ENCODE measurements around the gene RPS6KA6. TPM values are rescaled to one million over a fixed set of nuclear protein-coding genes. Genes with fewer than 3 reads are reported as not detected.

Gene RPS6KA6
- total and polyA plus RNA-seq, 8 donors: 0.29 to 22.3 (median 1.1) TPM

GRCh38 chrX:84219551-84219950 is 31.6 kb upstream of the RPS6KA6 start:
- WGBS, 5 donors: 33 to 71% (median 57%) methylated on average over 1 of the region's 1 CpG
- Histone ChIP-seq H3K27me3 (no peaks in the 10 kb centered on the region), H3K36me3 (no peaks in the 10 kb centered on the region), H3K4me3 (no peak overlapping the region), H3K9me3 (no peaks in the 10 kb centered on the region), H3K4me1 (no peaks in the 10 kb centered on the region), H3K27ac (no peak overlapping the region)
- intact Hi-C loops (cut with DNase I; ENCODE audit: low total_unique reads): no loop called here
- TF ChIP-seq POLR2AphosphoS5 (IDR thresholded peaks at IDR 0.05): no peak
- no peak for TF ChIP-seq CTCF (IDR thresholded peaks at IDR 0.05)
- no peak for TF ChIP-seq POLR2A (IDR thresholded peaks at IDR 0.05)
- TF ChIP-seq EP300 (IDR thresholded peaks at IDR 0.05): no peak
- DNase-seq: no peak

- intact Hi-C loops (cut with DNase I; ENCODE audit: low total_unique reads): no loop called here
- no peaks in the 10 kb centered on the region for H3K4me1 ChIP-seq
- H3K27ac ChIP-seq: no peak overlapping the region
- H3K36me3 ChIP-seq: no peaks in the 10 kb centered on the region
- no peak for DNase-seq
- WGBS, 5 donors: 30 to 67% (median 57%) methylated on average over 1 of the region's 1 CpG
- no peaks in the 10 kb centered on the region for H3K27me3 ChIP-seq
- H3K9me3 ChIP-seq: peaks cover 0 to 7% (median 1%) of the 10 kb centered on the region in 4 donors
- TF ChIP-seq CTCF (IDR thresholded peaks at IDR 0.05) (no peak), POLR2A (IDR thresholded peaks at IDR 0.05) (no peak), EP300 (IDR thresholded peaks at IDR 0.05) (no peak), POLR2AphosphoS5 (IDR thresholded peaks at IDR 0.05) (no peak)
- no peak overlapping the region for H3K4me3 ChIP-seq
Observed at GRCh38 chrX:84218726-84219125, 30.7 kb upstream of the RPS6KA6 start.

GRCh38 chrX:84216881-84217280 is 28.9 kb upstream of the RPS6KA6 start:
- 48 to 65% (median 53%) methylated on average over 2 of the region's 2 CpGs for WGBS, 5 donors
- no peak overlapping the region for H3K27ac ChIP-seq
- DNase-seq: no peak
- TF ChIP-seq CTCF (IDR thresholded peaks at IDR 0.05) (no peak), POLR2A (IDR thresholded peaks at IDR 0.05) (no peak), EP300 (IDR thresholded peaks at IDR 0.05) (no peak), POLR2AphosphoS5 (IDR thresholded peaks at IDR 0.05) (no peak)
- intact Hi-C loops (cut with DNase I; ENCODE audit: low total_unique reads): no loop called here
- no peaks in the 10 kb centered on the region for H3K4me1 ChIP-seq
- H3K9me3 ChIP-seq: peaks cover 0 to 11% (median 2%) of the 10 kb centered on the region in 4 donors
- H3K36me3 ChIP-seq: no peaks in the 10 kb centered on the region
- no peak overlapping the region for H3K4me3 ChIP-seq
- H3K27me3 ChIP-seq: no peaks in the 10 kb centered on the region

GRCh38 chrX:84216406-84216805 is 28.4 kb upstream of the RPS6KA6 start:
- no peaks in the 10 kb centered on the region for H3K4me1 ChIP-seq
- intact Hi-C loops (cut with DNase I; ENCODE audit: low total_unique reads): no loop called here
- H3K9me3 ChIP-seq: peaks cover 0 to 11% (median 2%) of the 10 kb centered on the region in 4 donors
- H3K36me3 ChIP-seq: no peaks in the 10 kb centered on the region
- no peak overlapping the region for H3K27ac ChIP-seq
- no peak for DNase-seq
- H3K4me3 ChIP-seq: no peak overlapping the region
- no peaks in the 10 kb centered on the region for H3K27me3 ChIP-seq
- WGBS, 5 donors: 64 to 89% (median 79%) methylated on average over 3 to 5 of the region's 5 CpGs
- no peak for TF ChIP-seq POLR2A (IDR thresholded peaks at IDR 0.05)
- TF ChIP-seq EP300 (IDR thresholded peaks at IDR 0.05): no peak
- no peak for TF ChIP-seq POLR2AphosphoS5 (IDR thresholded peaks at IDR 0.05)
- no peak for TF ChIP-seq CTCF (IDR thresholded peaks at IDR 0.05)

All from stomach (tissue), 9 donors.